Neural crest cell (in vitro differentiated cells): ENCODE data around the gene ATOSB. TPM values are rescaled to one million over a fixed set of nuclear protein-coding genes. Genes with fewer than 3 reads are reported as not detected.

Source experiments
- DNase-seq: peaks from one replicate; pipeline ENCODE4 v3.0.0; 2021; ENCODE audit warnings: low read depth, mixed read lengths, low spot score
- H3K27ac Mint-ChIP-seq: one replicate; pipeline ENCODE4 v1.8.0; 2021; ENCODE audit warnings: mild to moderate bottlenecking, mixed read lengths; ENCODE audit not compliant: unreplicated experiment
- H3K27me3 Mint-ChIP-seq: 2 replicates; pipeline ENCODE4 v1.8.0; 2021; ENCODE audit warnings: low read depth, mild to moderate bottlenecking, mixed read lengths
- H3K36me3 Mint-ChIP-seq: 2 replicates; pipeline ENCODE4 v1.8.0; 2021; ENCODE audit warnings: low read depth, mild to moderate bottlenecking, mixed read lengths
- H3K4me1 Mint-ChIP-seq: 2 replicates; pipeline ENCODE4 v1.8.0; 2021; ENCODE audit warnings: mixed read lengths
- H3K4me3 Mint-ChIP-seq: one replicate; pipeline ENCODE4 v1.8.0; 2021; ENCODE audit warnings: mild to moderate bottlenecking, mixed read lengths
- H3K9me3 Mint-ChIP-seq: 2 replicates; pipeline ENCODE4 v1.8.0; 2021; ENCODE audit warnings: mixed read lengths
- CTCF ChIP-seq: fragments of 200-600 bp; sonication (generic); conservative IDR thresholded peaks from 2 replicates; pipeline ENCODE4 v1.5.0; 2021; ENCODE audit warnings: antibody characterized with exemption, mild to moderate bottlenecking
- total RNA-seq: library from RNA; stranded (reverse); gene quantifications from 2 replicates; pipeline ENCODE4 v1.2.1, GENCODE V29; 2021

Gene ATOSB
- total RNA-seq, 1 donor from 2014 or later, result 12.2 TPM

DNA sequence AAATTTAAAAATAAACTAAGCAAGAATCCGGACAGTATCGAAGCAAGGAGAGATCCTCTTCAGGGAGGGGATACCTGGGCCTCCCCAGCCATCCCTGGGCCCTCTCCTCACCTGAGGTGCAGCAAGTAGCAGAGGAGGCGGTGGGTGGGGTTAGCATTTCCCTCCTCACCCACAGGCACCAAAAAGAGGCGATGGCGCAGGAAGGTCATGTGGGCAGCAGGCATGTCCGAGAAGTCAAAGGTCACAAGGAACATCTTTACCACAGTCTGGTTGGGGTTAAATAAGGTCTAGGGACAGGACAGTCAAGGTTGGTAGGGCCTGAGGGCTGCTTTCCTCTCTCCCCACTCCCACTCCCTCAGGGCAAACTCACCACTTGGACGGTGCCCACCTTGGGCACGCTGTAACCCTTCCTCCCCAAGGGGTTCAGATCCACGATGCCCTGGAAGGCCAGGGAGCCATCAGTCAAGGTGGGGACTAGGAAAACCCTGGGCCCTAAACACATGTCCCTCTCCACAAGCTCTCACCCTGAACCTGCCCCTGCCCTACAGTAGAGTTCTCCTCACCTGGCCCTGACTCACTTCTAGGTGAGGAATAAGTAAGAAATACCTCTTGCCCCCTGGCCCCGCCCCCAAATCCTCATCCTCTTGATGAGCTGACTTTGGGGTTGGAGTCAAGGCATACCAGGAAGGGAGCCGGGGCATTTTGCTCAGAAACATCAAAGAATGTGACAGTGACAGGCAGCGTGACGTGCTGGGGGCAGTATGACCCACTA is 9.9 kb downstream of the ATOSB start:
- H3K36me3 Mint-ChIP-seq, result peaks cover 5% of the 10 kb centered on the region
- H3K9me3 Mint-ChIP-seq, result no peaks in the 10 kb centered on the region
- DNase-seq, result no peak
- no peak overlapping the region for H3K27ac Mint-ChIP-seq
- no peaks in the 10 kb centered on the region for H3K27me3 Mint-ChIP-seq
- no peak for TF ChIP-seq CTCF
- peaks cover 41% of the 10 kb centered on the region for H3K4me1 Mint-ChIP-seq
- H3K4me3 Mint-ChIP-seq, result peak overlapping the region; percentile 55

- no peak for TF ChIP-seq CTCF
- DNase-seq, result no peak
- Mint-ChIP-seq H3K4me3 (peak overlapping the region; percentile 62), H3K9me3 (no peaks in the 10 kb centered on the region), H3K36me3 (peaks cover 5% of the 10 kb centered on the region), H3K27ac (peak overlapping the region; percentile 45), H3K4me1 (peaks cover 38% of the 10 kb centered on the region), H3K27me3 (no peaks in the 10 kb centered on the region)
These were observed 10.5 kb downstream of the ATOSB start for GRCh38 chr9:35105126-35105525.

- no peak for DNase-seq
- no peak overlapping the region for H3K4me3 Mint-ChIP-seq
- peaks cover 5% of the 10 kb centered on the region for H3K36me3 Mint-ChIP-seq
- TF ChIP-seq CTCF, result no peak
- no peaks in the 10 kb centered on the region for H3K27me3 Mint-ChIP-seq
- peaks cover 34% of the 10 kb centered on the region for H3K4me1 Mint-ChIP-seq
- no peaks in the 10 kb centered on the region for H3K9me3 Mint-ChIP-seq
- H3K27ac Mint-ChIP-seq, result peak overlapping the region; percentile 86
These were observed 11.1 kb downstream of the ATOSB start for GRCh38 chr9:35104586-35104985.

DNA sequence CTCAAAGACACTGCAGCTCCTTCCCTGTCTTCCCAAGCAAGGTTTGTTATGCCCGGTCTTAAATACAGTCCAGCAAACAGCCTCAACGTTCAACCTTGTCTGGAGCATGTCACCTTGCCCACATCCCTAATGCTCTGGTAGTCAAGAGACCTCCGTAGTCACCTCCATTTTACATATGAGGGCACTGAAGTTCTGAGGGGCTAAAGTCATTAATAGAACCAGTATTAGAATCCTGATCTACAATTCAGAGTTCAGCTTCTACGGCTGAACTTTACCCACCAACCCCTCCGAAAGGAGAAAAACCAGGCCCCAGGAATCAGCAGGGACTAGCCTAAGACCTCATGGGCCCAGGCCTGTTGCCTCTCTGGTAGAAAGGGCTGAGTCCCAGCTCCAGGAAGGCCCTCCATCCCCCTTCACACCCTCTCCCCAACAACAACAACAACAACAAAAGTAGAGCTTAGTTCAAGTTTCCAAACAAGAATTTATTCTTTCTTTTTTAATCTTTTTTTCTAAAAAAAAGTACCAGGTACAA is 11.9 kb downstream of the ATOSB start:
- Mint-ChIP-seq H3K4me3 (peak overlapping the region; percentile 93), H3K27me3 (no peaks in the 10 kb centered on the region), H3K27ac (peak overlapping the region; percentile 99), H3K4me1 (peaks cover 32% of the 10 kb centered on the region), H3K9me3 (no peaks in the 10 kb centered on the region), H3K36me3 (peaks cover 5% of the 10 kb centered on the region)
- TF ChIP-seq CTCF, result no peak
- DNase-seq, result no peak

GRCh38 chr9:35102769-35103659 is 12.6 kb downstream of the ATOSB start, which contains the start of gene STOML2:
TSS of gene STOML2 (minus strand) at chr9:35103131. CDS start at chr9:35103094, 37 bp downstream.
- DNase-seq, result peak; percentile 84
- H3K4me1 Mint-ChIP-seq, result peaks cover 32% of the 10 kb centered on the region
- peak within 1 kb of the TSS; percentile 93 for H3K4me3 Mint-ChIP-seq
- H3K9me3 Mint-ChIP-seq, result no peaks in the 10 kb centered on the region
- peaks cover 5% of the 10 kb centered on the region for H3K36me3 Mint-ChIP-seq
- H3K27me3 Mint-ChIP-seq, result no peaks in the 10 kb centered on the region
- peak within 1 kb of the TSS; percentile 99 for H3K27ac Mint-ChIP-seq
- peak; percentile 21 for TF ChIP-seq CTCF
